MM.1S (cell line): ENCODE results near the gene FKBP1A.

ENCODE experiments used
- DNase-seq: peaks from one replicate; pipeline ENCODE4 v3.0.0-alpha.2; 2015
- H2AFZ ChIP-seq: fragments of 300-600 bp; sonication (generic); 2 replicates; pipeline ENCODE4 v1.6.0; 2016; ENCODE audit warnings: antibody characterized with exemption, low read length
- H3F3A ChIP-seq: fragments of 300-600 bp; sonication (generic); 2 replicates; pipeline ENCODE4 v1.6.1; 2016; ENCODE audit warnings: mild to moderate bottlenecking, antibody characterized with exemption, low read length, moderate library complexity, mixed read lengths; ENCODE audit not compliant: insufficient read depth
- H3K27ac ChIP-seq: fragments of 300-600 bp; sonication (generic); 2 replicates; pipeline ENCODE4 v1.5.1; 2016; ENCODE audit warnings: mild to moderate bottlenecking, low read length
- H3K27me3 ChIP-seq: fragments of 300-600 bp; sonication (generic); replicated peaks from 2 replicates; pipeline ENCODE4 v1.6.0; 2016; ENCODE audit warnings: low read length; ENCODE audit not compliant: insufficient read depth
- H3K36me3 ChIP-seq: fragments of 300-600 bp; sonication (generic); replicated peaks from 2 replicates; pipeline ENCODE4 v1.6.1; 2016; ENCODE audit warnings: mild to moderate bottlenecking, low read length, mixed read lengths; ENCODE audit not compliant: insufficient read depth
- H3K4me1 ChIP-seq: fragments of 300-600 bp; sonication (generic); 2 replicates; pipeline ENCODE4 v1.6.1; 2016; ENCODE audit warnings: low read length, mixed read lengths
- H3K4me2 ChIP-seq: fragments of 300-600 bp; sonication (generic); 2 replicates; pipeline ENCODE4 v1.6.0; 2016; ENCODE audit warnings: low read depth, low read length
- H3K4me3 ChIP-seq: fragments of 300-600 bp; sonication (generic); 2 replicates; pipeline ENCODE4 v1.5.1; 2016; ENCODE audit warnings: low read length, mixed read lengths
- H3K79me2 ChIP-seq: fragments of 300-600 bp; sonication (generic); 2 replicates; pipeline ENCODE4 v1.6.1; 2016; ENCODE audit warnings: mixed run types, low read length, mixed read lengths
- H3K9ac ChIP-seq: fragments of 300-600 bp; sonication (generic); 2 replicates; pipeline ENCODE4 v1.6.1; 2016; ENCODE audit warnings: low read length, mixed read lengths
- H3K9me2 ChIP-seq: fragments of 300-600 bp; sonication (generic); replicated peaks from 2 replicates; pipeline ENCODE4 v1.6.1; 2016; ENCODE audit warnings: mild to moderate bottlenecking, low read length, mixed read lengths; ENCODE audit not compliant: insufficient read depth
- H3K9me3 ChIP-seq: fragments of 300-600 bp; sonication (generic); replicated peaks from 2 replicates; pipeline ENCODE4 v1.6.1; 2016; ENCODE audit warnings: mild to moderate bottlenecking, low read length, mixed read lengths; ENCODE audit not compliant: insufficient read depth
- H4K20me1 ChIP-seq: fragments of 300-600 bp; sonication (generic); 2 replicates; pipeline ENCODE4 v1.6.1; 2016; ENCODE audit warnings: mild to moderate bottlenecking, low read length, moderate library complexity, mixed read lengths; ENCODE audit not compliant: insufficient read depth
- CTCF ChIP-seq: fragments of 300-600 bp; sonication (generic); IDR thresholded peaks from 2 replicates; pipeline ENCODE4 v1.5.1; 2016; ENCODE audit warnings: antibody characterized with exemption, low read length, mixed read lengths
- EZH2 ChIP-seq: fragments of 300-600 bp; sonication (generic); optimal IDR thresholded peaks from 2 replicates; pipeline ENCODE3; 2017; ENCODE audit warnings: low read depth, mild to moderate bottlenecking, antibody characterized with exemption, low read length, mixed read lengths
- EZH2phosphoT487 ChIP-seq: fragments of 300-600 bp; sonication (generic); IDR thresholded peaks from 2 replicates; pipeline ENCODE4 v1.6.1; 2018; ENCODE audit warnings: antibody characterized with exemption, low read length

FKBP1A gene

GRCh38 chr20:1357921-1358671 lies 34.8 kb downstream of the FKBP1A start:
- H3F3A ChIP-seq = no peaks in the 10 kb centered on the region
- no peak for DNase-seq
- no peak overlapping the region for H2AFZ ChIP-seq
- no peak overlapping the region for H3K9ac ChIP-seq
- TF ChIP-seq EZH2phosphoT487 (no peak), CTCF (no peak)
- H3K27ac ChIP-seq = no peak overlapping the region
- H3K27me3 ChIP-seq = no peaks in the 10 kb centered on the region
- H3K9me3 ChIP-seq = no peaks in the 10 kb centered on the region
- no peaks in the 10 kb centered on the region for H3K36me3 ChIP-seq
- no peak overlapping the region for H3K4me3 ChIP-seq
- H3K79me2 ChIP-seq = peaks cover 25% of the 10 kb centered on the region
- no peaks in the 10 kb centered on the region for H3K4me1 ChIP-seq
- no peak overlapping the region for H3K4me2 ChIP-seq
- H4K20me1 ChIP-seq = no peaks in the 10 kb centered on the region; the same call in 1 of the 2 replicates
- no peaks in the 10 kb centered on the region for H3K9me2 ChIP-seq

- TF ChIP-seq EZH2phosphoT487 (no peak), CTCF (no peak), EZH2 (no peak)
- Histone ChIP-seq H3K36me3 (no peaks in the 10 kb centered on the region), H3K9me2 (no peaks in the 10 kb centered on the region), H3K27me3 (no peaks in the 10 kb centered on the region), H3K9ac (no peak overlapping the region), H2AFZ (no peak overlapping the region), H3K4me1 (no peaks in the 10 kb centered on the region), H3K27ac (no peak overlapping the region), H3K9me3 (no peaks in the 10 kb centered on the region), H3F3A (no peaks in the 10 kb centered on the region), H3K4me2 (no peak overlapping the region), H4K20me1 (no peaks in the 10 kb centered on the region; the same call in 1 of the 2 replicates), H3K79me2 (peaks cover 20% of the 10 kb centered on the region), H3K4me3 (no peak overlapping the region)
- no peak for DNase-seq
These were observed 38.9 kb downstream of the FKBP1A start for GRCh38 chr20:1353956-1354355.

GRCh38 chr20:1346315-1346969 lies 46.4 kb downstream of the FKBP1A start:
- H3K27ac ChIP-seq = no peak overlapping the region
- H3K9me2 ChIP-seq = no peaks in the 10 kb centered on the region
- H2AFZ ChIP-seq = no peak overlapping the region
- H3K4me2 ChIP-seq = no peak overlapping the region
- H3K4me3 ChIP-seq = no peak overlapping the region
- no peak overlapping the region for H3K9ac ChIP-seq
- no peak for DNase-seq
- no peaks in the 10 kb centered on the region for H3K79me2 ChIP-seq
- H3F3A ChIP-seq = no peaks in the 10 kb centered on the region
- TF ChIP-seq CTCF = no peak
- TF ChIP-seq EZH2phosphoT487 = no peak
- TF ChIP-seq EZH2 = no peak
- H3K9me3 ChIP-seq = no peaks in the 10 kb centered on the region
- H4K20me1 ChIP-seq = no peaks in the 10 kb centered on the region
- no peaks in the 10 kb centered on the region for H3K27me3 ChIP-seq
- H3K36me3 ChIP-seq = no peaks in the 10 kb centered on the region
- no peaks in the 10 kb centered on the region for H3K4me1 ChIP-seq
